Activated naive CD4-positive, alpha-beta T cell treated with anti-CD3 and anti-CD28 coated beads, Interleukin-2, amount 50 U/mL, for 72 hours (primary cell): ENCODE data around the gene TSC22D2. TPM values are rescaled to one million over a fixed set of nuclear protein-coding genes. Genes with fewer than 3 reads are reported as not detected.

Source experiments
- ATAC-seq, 2 donors: fragments of 150-1000 bp; cut with Tn5 transposase; 2 replicates each; pipeline ENCODE4 v1.10.0; 2021; ENCODE audit warnings: mild to moderate bottlenecking in 2 of 2, moderate library complexity in 2 of 2
- DNase-seq, 2 donors: peaks; one replicate each; pipeline ENCODE4 v3.0.0; 2021 to 2022; ENCODE audit warnings: low spot score in 2 of 2
- H3K27ac Mint-ChIP-seq, 2 donors: one replicate each; pipeline ENCODE4 v1.8.0; 2022; ENCODE audit warnings: mild to moderate bottlenecking in 2 of 2, mixed read lengths in 2 of 2
- H3K36me3 Mint-ChIP-seq, 2 donors: one replicate each; pipeline ENCODE4 v1.8.0; 2022; ENCODE audit warnings: mixed read lengths in 2 of 2
- H3K9me3 Mint-ChIP-seq, 2 donors: one replicate each; pipeline ENCODE4 v1.8.0; 2022; ENCODE audit warnings: mixed read lengths in 2 of 2
- total RNA-seq, 2 donors: library from RNA; stranded (reverse); gene quantifications; one replicate each; pipeline ENCODE4 v1.2.3, GENCODE V29; 2022

TSC22D2 gene
- total RNA-seq, 2 donors from 2014 or later = 12.2 to 28.8 TPM

GRCh38 chr3:150515210-150515609 lies 107.1 kb downstream of the TSC22D2 start:
- DNase-seq = no peak
- H3K36me3 Mint-ChIP-seq = peaks cover 7 to 20% of the 10 kb centered on the region in 2 donors

More at GRCh38 chr3:150515210-150515609, 107.1 kb downstream of the TSC22D2 start:
- H3K27ac Mint-ChIP-seq = no peak overlapping the region
- ATAC-seq = no peak
- peaks cover 3 to 5% of the 10 kb centered on the region in 2 donors for H3K9me3 Mint-ChIP-seq

Other genes starting within 250 kb of the TSC22D2 start
- 100 to 1,000 TPM in 1 of 2 donors, 10 to 100 TPM in 1; 65.9 to 104 TPM for gene SERP1, start 138.2 kb downstream of the TSC22D2 start, total RNA-seq
- gene EIF2A, start 138.5 kb downstream of the TSC22D2 start, total RNA-seq = 100 to 1,000 TPM; 137 to 158 TPM
- 10 to 100 TPM; 84.6 to 87.9 TPM for gene SELENOT, start 195.0 kb downstream of the TSC22D2 start, total RNA-seq